ENCODE data around the gene EXOG.

DNA sequence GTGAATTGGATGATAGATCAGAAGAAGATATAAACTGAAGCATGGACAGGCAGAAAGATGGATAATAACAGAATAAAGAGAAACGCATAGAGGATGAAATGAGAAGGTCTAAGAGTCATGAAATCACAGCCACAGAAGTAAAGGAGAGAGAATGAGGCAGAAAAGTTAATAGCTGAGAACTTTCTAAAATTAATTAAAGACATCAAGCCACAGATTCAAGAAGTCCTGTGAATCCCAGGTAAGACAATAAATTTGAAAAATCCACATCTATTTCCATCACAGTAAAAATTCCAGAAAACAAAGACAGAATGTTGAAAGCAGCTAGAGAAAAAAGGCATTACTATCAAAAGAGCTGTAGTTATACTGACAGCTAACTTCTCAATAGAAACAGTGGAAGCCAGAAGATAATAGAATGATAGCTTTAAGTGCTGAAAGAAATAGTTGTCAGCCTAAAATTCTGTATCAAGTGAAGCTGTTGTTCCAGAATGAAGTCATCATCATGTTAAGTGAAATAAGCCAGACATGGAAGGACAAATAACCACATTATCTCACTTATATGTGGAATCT, 30.5 kb upstream of the EXOG start:
- no peak for TF ChIP-seq POLR2A (IDR thresholded peaks at IDR 0.05)
- TF ChIP-seq, protein P1, sequence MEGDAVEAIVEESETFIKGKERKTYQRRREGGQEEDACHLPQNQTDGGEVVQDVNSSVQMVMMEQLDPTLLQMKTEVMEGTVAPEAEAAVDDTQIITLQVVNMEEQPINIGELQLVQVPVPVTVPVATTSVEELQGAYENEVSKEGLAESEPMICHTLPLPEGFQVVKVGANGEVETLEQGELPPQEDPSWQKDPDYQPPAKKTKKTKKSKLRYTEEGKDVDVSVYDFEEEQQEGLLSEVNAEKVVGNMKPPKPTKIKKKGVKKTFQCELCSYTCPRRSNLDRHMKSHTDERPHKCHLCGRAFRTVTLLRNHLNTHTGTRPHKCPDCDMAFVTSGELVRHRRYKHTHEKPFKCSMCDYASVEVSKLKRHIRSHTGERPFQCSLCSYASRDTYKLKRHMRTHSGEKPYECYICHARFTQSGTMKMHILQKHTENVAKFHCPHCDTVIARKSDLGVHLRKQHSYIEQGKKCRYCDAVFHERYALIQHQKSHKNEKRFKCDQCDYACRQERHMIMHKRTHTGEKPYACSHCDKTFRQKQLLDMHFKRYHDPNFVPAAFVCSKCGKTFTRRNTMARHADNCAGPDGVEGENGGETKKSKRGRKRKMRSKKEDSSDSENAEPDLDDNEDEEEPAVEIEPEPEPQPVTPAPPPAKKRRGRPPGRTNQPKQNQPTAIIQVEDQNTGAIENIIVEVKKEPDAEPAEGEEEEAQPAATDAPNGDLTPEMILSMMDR (IDR thresholded peaks at IDR 0.05), result no peak
